Panc1 (cell line): ENCODE data around the gene PTPRCAP. TPM values are rescaled to one million over a fixed set of nuclear protein-coding genes. Genes with fewer than 3 reads are reported as not detected.
"Not testable (repeated sequence)": the region's sequence is repeated elsewhere in the genome, so short reads cannot be mapped to it uniquely, and the experiment has no call there.

Source experiments
- ATAC-seq: fragments of 200-7000 bp; cut with Tn5 transposase; 2 replicates; pipeline ENCODE4 v1.9.1; 2020; ENCODE audit warnings: mild to moderate bottlenecking, moderate library complexity
- BruUV-seq: library from RNA; stranded (reverse); fragments of 400-500 nt; replicated peaks from 2 replicates; lab custom pipeline; 2021; lab: Mats Ljungman, UMichigan
- CTCF ChIA-PET: fragments of 300-600 bp; sonication (Branson Sonifier 250); formaldehyde crosslinking; loops from one replicate; lab custom pipeline; 2022; ENCODE audit warnings: antibody characterized with exemption; lab: Charles Lee
- POLR2A ChIA-PET: fragments of 300-600 bp; sonication (Branson Sonifier 250); formaldehyde crosslinking; loops from one replicate; lab custom pipeline; 2022; ENCODE audit warnings: antibody characterized with exemption; lab: Charles Lee
- DNase-seq: peaks from one replicate; pipeline ENCODE4 v3.0.0-alpha.2; 2010; ENCODE audit warnings: low read depth, low spot score
- H3K27ac ChIP-seq: 2 replicates; pipeline ENCODE4 v1.5.1; 2011; ENCODE audit warnings: mild to moderate bottlenecking, low read length, inconsistent platforms
- H3K27me3 ChIP-seq: fragments of 200-500 bp; sonication (Bioruptor generic); 2 replicates; pipeline ENCODE4 v1.6.0; 2014; ENCODE audit warnings: low read length, inconsistent platforms; ENCODE audit not compliant: control insufficient read depth, insufficient read depth
- H3K36me3 ChIP-seq: fragments of 200-500 bp; sonication (Bioruptor generic); 2 replicates; pipeline ENCODE4 v1.5.1; 2014; ENCODE audit warnings: inconsistent platforms, mild to moderate bottlenecking, low read length, moderate library complexity; ENCODE audit not compliant: control insufficient read depth, insufficient read depth
- H3K4me1 ChIP-seq: 2 replicates; pipeline ENCODE4 v1.5.1; 2011; ENCODE audit warnings: inconsistent platforms, mild to moderate bottlenecking, low read length, moderate library complexity; ENCODE audit not compliant: control insufficient read depth, insufficient read depth
- H3K4me3 ChIP-seq, 2 experiments: 2 replicates each; pipeline ENCODE4 v1.5.1; 2011 to 2012; ENCODE audit warnings: low read depth in 2 of 2, low read length in 2 of 2, mild to moderate bottlenecking in 2 of 2, inconsistent platforms in 1 of 2, moderate library complexity in 1 of 2
- H3K9me3 ChIP-seq: fragments of 200-500 bp; sonication (Bioruptor generic); 2 replicates; pipeline ENCODE4 v1.5.1; 2014; ENCODE audit warnings: low read depth, mild to moderate bottlenecking, inconsistent platforms, low read length, moderate library complexity; ENCODE audit not compliant: control insufficient read depth, insufficient read depth
- POLR2AphosphoS5 ChIP-seq: IDR thresholded peaks from 2 replicates; pipeline ENCODE4 v1.6.1; 2012; ENCODE audit warnings: mild to moderate bottlenecking, low read depth, low read length, moderate library complexity
- SIN3A ChIP-seq: IDR thresholded peaks from 2 replicates; pipeline ENCODE4 v1.6.1; 2012; ENCODE audit warnings: low read depth, mild to moderate bottlenecking, low read length, moderate library complexity, borderline replicate concordance; ENCODE audit not compliant: insufficient read depth
- TCF7L2 ChIP-seq: IDR thresholded peaks from 2 replicates; pipeline ENCODE4 v1.6.1; 2011; ENCODE audit warnings: mild to moderate bottlenecking, low read depth, low read length, inconsistent platforms
- in situ Hi-C: cut with HindIII; loops from 2 replicates; pipeline ENCODE4 v1.10.0; 2016; ENCODE audit warnings: low sequenced_read_pairs, low pct_unique_long_range_greater_than_20kb
- intact Hi-C: fragments of 100-400 bp; cut with micrococcal nuclease; formaldehyde crosslinking; loops from one replicate; pipeline ENCODE4 v1.10.0; 2022; ENCODE audit not compliant: unreplicated experiment
- total RNA-seq: library from RNA; stranded (reverse); gene quantifications from one replicate; pipeline ENCODE4 v1.2.1, GENCODE V29; 2021; ENCODE audit not compliant: unreplicated experiment
- TF ChIP-seq, protein P1 (sequence below): fragments of 450-650 bp; IDR thresholded peaks from 2 replicates; pipeline ENCODE4 v1.5.1; 2017; ENCODE audit warnings: mild to moderate bottlenecking
- TF ChIP-seq, protein P2 (sequence below), 2 experiments: IDR thresholded peaks; 2 replicates each; pipeline ENCODE4 v1.6.1; 2011 to 2012; ENCODE audit warnings: low read depth in 2 of 2, control low read depth in 1 of 2, low read length in 1 of 2, mild to moderate bottlenecking in 1 of 2, moderate library complexity in 1 of 2; ENCODE audit not compliant: insufficient read depth in 1 of 2

PTPRCAP gene
- total RNA-seq, 1 experiment from 2014 or later = 0.82 TPM

DNA sequence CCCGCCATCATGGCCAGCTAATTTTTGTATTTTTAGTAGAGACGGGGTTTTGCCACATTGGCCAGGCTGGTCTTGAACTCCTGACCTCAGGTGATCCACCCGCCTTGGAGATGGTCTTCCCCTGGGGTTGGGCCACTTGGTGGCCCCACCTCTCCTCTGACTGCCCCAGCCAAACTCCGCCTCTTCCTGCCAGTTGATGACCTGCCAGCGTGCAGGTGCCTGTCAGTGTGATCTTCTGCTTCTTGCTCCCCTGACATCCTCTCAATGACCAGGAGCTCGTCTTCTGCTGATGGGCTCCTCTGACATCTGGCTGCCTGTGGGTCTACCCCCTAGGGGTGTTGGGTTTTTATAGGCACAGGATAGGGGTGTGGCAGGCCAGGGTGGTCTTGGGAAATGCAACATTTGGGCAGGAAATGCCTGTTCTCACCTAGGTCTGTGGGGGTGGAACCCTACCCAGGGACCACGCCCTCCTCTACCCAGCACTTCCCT is 48.4 kb upstream of the PTPRCAP start:
- BruUV-seq, POLR2A ChIA-PET, H3K27me3 ChIP-seq, H3K9me3 ChIP-seq, CTCF ChIA-PET, H3K36me3 ChIP-seq, ATAC-seq, in situ Hi-C loops, H3K4me3 ChIP-seq, DNase-seq, H3K27ac ChIP-seq, intact Hi-C loops: not testable (repeated sequence)
- H3K4me1 ChIP-seq = peaks cover 15% of the 10 kb centered on the region; the same call in 1 of the 2 replicates

DNA sequence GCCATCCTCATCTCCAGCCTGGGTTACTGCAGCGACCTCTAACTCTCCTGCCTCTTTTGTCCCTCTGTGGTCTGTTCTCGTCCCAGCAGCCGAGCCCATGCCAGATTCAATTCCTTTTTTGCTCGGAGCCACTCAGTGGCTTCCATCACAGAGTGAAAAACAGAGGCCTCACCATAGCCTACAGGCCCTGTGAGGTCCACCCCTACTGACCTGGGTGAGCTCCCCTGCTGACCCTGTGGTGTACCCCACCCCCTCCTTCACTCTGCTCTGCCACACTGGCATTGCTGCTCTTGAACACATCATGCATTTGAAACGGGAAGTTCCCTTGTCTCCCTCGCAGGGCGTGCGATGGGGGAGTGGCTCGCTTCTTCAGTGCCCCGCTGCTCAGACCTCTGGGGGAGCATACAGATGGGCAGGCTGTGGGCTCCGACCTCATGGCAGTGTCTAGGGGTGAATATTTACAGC is 47.4 kb upstream of the PTPRCAP start:
- in situ Hi-C loops (no loop called here), intact Hi-C loops (no loop called here)
- ChIA-PET CTCF (no interaction called here), POLR2A (no interaction called here)
- DNase-seq (no peak), ATAC-seq (no peak)
- BruUV-seq = no TSS peak
- H3K9me3 ChIP-seq = no peaks in the 10 kb centered on the region
- H3K27ac ChIP-seq = no peak overlapping the region
- no peak overlapping the region for H3K4me3 ChIP-seq
- no peaks in the 10 kb centered on the region for H3K36me3 ChIP-seq
- peaks cover 15% of the 10 kb centered on the region; the same call in 1 of the 2 replicates for H3K4me1 ChIP-seq
- no peaks in the 10 kb centered on the region for H3K27me3 ChIP-seq
- TF ChIP-seq POLR2AphosphoS5 (no peak), TCF7L2 (no peak), SIN3A (no peak)
- TF ChIP-seq, protein P1, sequence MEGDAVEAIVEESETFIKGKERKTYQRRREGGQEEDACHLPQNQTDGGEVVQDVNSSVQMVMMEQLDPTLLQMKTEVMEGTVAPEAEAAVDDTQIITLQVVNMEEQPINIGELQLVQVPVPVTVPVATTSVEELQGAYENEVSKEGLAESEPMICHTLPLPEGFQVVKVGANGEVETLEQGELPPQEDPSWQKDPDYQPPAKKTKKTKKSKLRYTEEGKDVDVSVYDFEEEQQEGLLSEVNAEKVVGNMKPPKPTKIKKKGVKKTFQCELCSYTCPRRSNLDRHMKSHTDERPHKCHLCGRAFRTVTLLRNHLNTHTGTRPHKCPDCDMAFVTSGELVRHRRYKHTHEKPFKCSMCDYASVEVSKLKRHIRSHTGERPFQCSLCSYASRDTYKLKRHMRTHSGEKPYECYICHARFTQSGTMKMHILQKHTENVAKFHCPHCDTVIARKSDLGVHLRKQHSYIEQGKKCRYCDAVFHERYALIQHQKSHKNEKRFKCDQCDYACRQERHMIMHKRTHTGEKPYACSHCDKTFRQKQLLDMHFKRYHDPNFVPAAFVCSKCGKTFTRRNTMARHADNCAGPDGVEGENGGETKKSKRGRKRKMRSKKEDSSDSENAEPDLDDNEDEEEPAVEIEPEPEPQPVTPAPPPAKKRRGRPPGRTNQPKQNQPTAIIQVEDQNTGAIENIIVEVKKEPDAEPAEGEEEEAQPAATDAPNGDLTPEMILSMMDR = no peak
- TF ChIP-seq, protein P2, sequence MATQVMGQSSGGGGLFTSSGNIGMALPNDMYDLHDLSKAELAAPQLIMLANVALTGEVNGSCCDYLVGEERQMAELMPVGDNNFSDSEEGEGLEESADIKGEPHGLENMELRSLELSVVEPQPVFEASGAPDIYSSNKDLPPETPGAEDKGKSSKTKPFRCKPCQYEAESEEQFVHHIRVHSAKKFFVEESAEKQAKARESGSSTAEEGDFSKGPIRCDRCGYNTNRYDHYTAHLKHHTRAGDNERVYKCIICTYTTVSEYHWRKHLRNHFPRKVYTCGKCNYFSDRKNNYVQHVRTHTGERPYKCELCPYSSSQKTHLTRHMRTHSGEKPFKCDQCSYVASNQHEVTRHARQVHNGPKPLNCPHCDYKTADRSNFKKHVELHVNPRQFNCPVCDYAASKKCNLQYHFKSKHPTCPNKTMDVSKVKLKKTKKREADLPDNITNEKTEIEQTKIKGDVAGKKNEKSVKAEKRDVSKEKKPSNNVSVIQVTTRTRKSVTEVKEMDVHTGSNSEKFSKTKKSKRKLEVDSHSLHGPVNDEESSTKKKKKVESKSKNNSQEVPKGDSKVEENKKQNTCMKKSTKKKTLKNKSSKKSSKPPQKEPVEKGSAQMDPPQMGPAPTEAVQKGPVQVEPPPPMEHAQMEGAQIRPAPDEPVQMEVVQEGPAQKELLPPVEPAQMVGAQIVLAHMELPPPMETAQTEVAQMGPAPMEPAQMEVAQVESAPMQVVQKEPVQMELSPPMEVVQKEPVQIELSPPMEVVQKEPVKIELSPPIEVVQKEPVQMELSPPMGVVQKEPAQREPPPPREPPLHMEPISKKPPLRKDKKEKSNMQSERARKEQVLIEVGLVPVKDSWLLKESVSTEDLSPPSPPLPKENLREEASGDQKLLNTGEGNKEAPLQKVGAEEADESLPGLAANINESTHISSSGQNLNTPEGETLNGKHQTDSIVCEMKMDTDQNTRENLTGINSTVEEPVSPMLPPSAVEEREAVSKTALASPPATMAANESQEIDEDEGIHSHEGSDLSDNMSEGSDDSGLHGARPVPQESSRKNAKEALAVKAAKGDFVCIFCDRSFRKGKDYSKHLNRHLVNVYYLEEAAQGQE (IDR thresholded peaks at IDR 0.05; ENCODE audit: insufficient read depth in 1 of 2, low read depth in 2 of 2, low read length in 1 of 2) = no peak

DNA sequence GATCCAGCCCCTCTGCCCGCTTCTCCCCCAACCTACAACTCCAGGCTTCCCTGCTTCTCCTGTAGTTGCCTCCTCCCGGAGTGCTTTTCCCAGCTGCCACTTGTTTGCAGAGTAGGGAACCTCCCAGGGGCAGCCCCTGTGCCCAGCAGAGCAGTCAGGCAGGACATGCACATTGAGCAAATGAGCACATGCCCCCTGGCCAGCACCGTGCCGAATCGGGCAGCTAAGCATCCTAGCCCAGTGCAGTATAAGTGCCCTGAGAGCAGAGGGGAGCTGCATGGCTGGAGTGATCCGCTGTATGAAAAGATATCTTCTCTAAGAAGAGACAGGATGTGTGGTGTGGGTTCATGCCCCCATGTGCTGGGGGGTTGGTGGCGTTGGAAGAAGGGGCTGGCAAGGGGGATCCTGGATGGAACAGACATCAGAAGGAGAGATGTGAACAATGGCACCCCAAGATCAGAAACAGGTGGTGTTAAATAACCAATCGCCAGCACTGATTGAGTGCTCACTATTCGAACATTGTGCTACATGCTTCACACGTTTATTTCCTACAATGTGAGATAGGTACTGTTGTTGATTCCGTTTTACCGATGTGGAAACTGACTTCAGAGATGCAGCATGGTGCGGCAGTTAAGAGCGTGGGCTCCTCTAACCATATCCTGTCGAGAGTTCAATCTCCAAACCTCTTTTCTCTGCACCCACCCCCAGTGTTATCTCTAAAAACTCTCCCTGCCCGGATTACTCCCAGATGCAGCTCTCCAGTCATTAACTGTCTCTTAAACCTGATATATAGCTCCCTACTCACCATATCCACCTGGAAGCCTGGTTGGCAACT is 46.6 kb upstream of the PTPRCAP start:
- ATAC-seq (no peak), DNase-seq (no peak)
- in situ Hi-C loops = no loop called here

More for the DNA sequence above, 46.6 kb upstream of the PTPRCAP start:
- Histone ChIP-seq H3K36me3 (no peaks in the 10 kb centered on the region), H3K4me3 (peak overlapping the region; percentile 66 to 89), H3K27me3 (no peaks in the 10 kb centered on the region), H3K4me1 (peaks cover 15% of the 10 kb centered on the region; the same call in 1 of the 2 replicates), H3K27ac (peak overlapping the region; percentile 91; the same call in 1 of the 2 replicates), H3K9me3 (no peaks in the 10 kb centered on the region)
- intact Hi-C loops = no loop called here
- TF ChIP-seq TCF7L2 (no peak), POLR2AphosphoS5 (no peak), SIN3A (no peak)
- TF ChIP-seq, protein P2 (IDR thresholded peaks at IDR 0.05; ENCODE audit: insufficient read depth in 1 of 2, low read depth in 2 of 2, low read length in 1 of 2) = no peak
- TF ChIP-seq, protein P1 = no peak
- no TSS peak for BruUV-seq
- POLR2A ChIA-PET = no interaction called here
- CTCF ChIA-PET = interaction anchor here (0.5 kb wide), 1 partner anchor 501 kb away, joined by 6 read pairs; no protein-coding TSS in a partner anchor
